ENCODE results near the gene AK3.
"Not testable (repeated sequence)": the region's sequence is repeated elsewhere in the genome, so short reads cannot be mapped to it uniquely, and the experiment has no call there.

Gene AK3

DNA sequence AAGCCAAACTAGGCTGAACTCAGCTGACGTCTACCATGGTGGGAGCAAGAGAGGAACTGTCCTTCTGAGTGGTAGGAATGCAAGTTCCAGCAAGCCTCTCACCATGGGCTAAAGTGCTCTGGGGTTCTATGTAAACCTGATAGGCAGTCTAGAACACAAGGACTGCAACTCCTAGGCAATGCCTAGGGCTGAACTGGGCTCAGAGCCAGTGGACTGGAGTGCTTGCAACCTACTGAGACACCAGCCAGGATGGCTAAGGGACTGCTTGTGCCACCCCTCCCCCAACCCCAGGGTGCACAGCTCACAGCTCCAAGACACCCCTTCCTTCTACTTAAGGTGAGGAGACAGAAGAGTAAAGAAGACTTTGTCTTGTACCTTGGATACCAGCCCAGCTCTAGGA, 39.6 kb upstream of the AK3 start:
- TF ChIP-seq, protein P1, sequence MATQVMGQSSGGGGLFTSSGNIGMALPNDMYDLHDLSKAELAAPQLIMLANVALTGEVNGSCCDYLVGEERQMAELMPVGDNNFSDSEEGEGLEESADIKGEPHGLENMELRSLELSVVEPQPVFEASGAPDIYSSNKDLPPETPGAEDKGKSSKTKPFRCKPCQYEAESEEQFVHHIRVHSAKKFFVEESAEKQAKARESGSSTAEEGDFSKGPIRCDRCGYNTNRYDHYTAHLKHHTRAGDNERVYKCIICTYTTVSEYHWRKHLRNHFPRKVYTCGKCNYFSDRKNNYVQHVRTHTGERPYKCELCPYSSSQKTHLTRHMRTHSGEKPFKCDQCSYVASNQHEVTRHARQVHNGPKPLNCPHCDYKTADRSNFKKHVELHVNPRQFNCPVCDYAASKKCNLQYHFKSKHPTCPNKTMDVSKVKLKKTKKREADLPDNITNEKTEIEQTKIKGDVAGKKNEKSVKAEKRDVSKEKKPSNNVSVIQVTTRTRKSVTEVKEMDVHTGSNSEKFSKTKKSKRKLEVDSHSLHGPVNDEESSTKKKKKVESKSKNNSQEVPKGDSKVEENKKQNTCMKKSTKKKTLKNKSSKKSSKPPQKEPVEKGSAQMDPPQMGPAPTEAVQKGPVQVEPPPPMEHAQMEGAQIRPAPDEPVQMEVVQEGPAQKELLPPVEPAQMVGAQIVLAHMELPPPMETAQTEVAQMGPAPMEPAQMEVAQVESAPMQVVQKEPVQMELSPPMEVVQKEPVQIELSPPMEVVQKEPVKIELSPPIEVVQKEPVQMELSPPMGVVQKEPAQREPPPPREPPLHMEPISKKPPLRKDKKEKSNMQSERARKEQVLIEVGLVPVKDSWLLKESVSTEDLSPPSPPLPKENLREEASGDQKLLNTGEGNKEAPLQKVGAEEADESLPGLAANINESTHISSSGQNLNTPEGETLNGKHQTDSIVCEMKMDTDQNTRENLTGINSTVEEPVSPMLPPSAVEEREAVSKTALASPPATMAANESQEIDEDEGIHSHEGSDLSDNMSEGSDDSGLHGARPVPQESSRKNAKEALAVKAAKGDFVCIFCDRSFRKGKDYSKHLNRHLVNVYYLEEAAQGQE (IDR thresholded peaks at IDR 0.05; ENCODE audit: insufficient replicate concordance, low read depth), result no peak
- TF ChIP-seq GABPA (IDR thresholded peaks at IDR 0.05; ENCODE audit: low read depth) (no peak), CTCF (IDR thresholded peaks at IDR 0.05; ENCODE audit: insufficient read depth, low read length) (no peak), SPI1 (IDR thresholded peaks at IDR 0.05; ENCODE audit: borderline replicate concordance, low read depth) (no peak), POLR2AphosphoS5 (IDR thresholded peaks at IDR 0.05; ENCODE audit: low read depth) (no peak)

DNA sequence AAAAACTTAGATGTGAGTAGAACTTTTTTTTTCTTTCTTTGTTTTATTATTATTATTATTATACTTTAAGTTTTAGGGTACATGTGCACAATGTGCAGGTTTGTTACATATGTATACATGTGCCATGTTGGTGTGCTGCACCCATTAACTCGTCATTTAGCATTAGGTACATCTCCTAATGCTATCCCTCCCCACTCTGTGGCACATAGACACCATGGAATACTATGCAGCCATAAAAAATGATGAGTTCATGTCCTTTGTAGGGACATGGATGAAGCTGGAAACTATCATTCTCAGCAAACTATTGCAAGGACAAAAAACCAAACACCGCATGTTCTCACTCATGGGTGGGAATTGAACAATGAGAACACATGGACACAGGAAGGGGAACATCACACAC, 34.0 kb upstream of the AK3 start:
- not testable (repeated sequence) for H3K27ac ChIP-seq (replicated peaks); DNase-seq (ENCODE audit: low read depth in 1 of 2, low spot score in 1 of 2); H3K27me3 ChIP-seq (ENCODE audit: insufficient read depth, poor library complexity, severe bottlenecking); H3K4me3 ChIP-seq (replicated peaks; ENCODE audit: insufficient read depth, low read length)

More for the DNA sequence above, 39.6 kb upstream of the AK3 start:
- Histone ChIP-seq H3K4me3 (replicated peaks; ENCODE audit: insufficient read depth, low read length) (no peak overlapping the region), H3K27ac (replicated peaks) (no peak overlapping the region), H3K27me3 (ENCODE audit: insufficient read depth, poor library complexity, severe bottlenecking) (no peaks in the 10 kb centered on the region)
- no peak for DNase-seq (ENCODE audit: low read depth in 1 of 2, low spot score in 1 of 2)

GRCh38 chr9:4774209-4774608, 33.2 kb upstream of the AK3 start:
- Histone ChIP-seq H3K27me3 (ENCODE audit: insufficient read depth, poor library complexity, severe bottlenecking) (no peaks in the 10 kb centered on the region), H3K4me3 (replicated peaks; ENCODE audit: insufficient read depth, low read length) (no peak overlapping the region), H3K27ac (replicated peaks) (no peak overlapping the region)
- TF ChIP-seq POLR2AphosphoS5 (IDR thresholded peaks at IDR 0.05; ENCODE audit: low read depth) (no peak), CTCF (IDR thresholded peaks at IDR 0.05; ENCODE audit: insufficient read depth, low read length) (no peak), SPI1 (IDR thresholded peaks at IDR 0.05; ENCODE audit: borderline replicate concordance, low read depth) (no peak), GABPA (IDR thresholded peaks at IDR 0.05; ENCODE audit: low read depth) (no peak)
- TF ChIP-seq, protein P1 (IDR thresholded peaks at IDR 0.05; ENCODE audit: insufficient replicate concordance, low read depth), result no peak
- DNase-seq (ENCODE audit: low read depth in 1 of 2, low spot score in 1 of 2), result no peak

GRCh38 chr9:4771788-4772187, 30.8 kb upstream of the AK3 start:
- H3K4me3 ChIP-seq (replicated peaks; ENCODE audit: insufficient read depth, low read length), result no peak overlapping the region
- TF ChIP-seq CTCF (IDR thresholded peaks at IDR 0.05; ENCODE audit: insufficient read depth, low read length), result no peak
- no peak for TF ChIP-seq SPI1 (IDR thresholded peaks at IDR 0.05; ENCODE audit: borderline replicate concordance, low read depth)
- TF ChIP-seq, protein P1 (IDR thresholded peaks at IDR 0.05; ENCODE audit: insufficient replicate concordance, low read depth), result no peak
- no peak for TF ChIP-seq POLR2AphosphoS5 (IDR thresholded peaks at IDR 0.05; ENCODE audit: low read depth)
- TF ChIP-seq GABPA (IDR thresholded peaks at IDR 0.05; ENCODE audit: low read depth), result no peak
- no peak overlapping the region for H3K27ac ChIP-seq (replicated peaks)
- no peaks in the 10 kb centered on the region for H3K27me3 ChIP-seq (ENCODE audit: insufficient read depth, poor library complexity, severe bottlenecking)
- DNase-seq (ENCODE audit: low read depth in 1 of 2, low spot score in 1 of 2), result no peak
